ENCODE results near the gene PBXIP1. TPM values are rescaled to one million over a fixed set of nuclear protein-coding genes. Genes with fewer than 3 reads are reported as not detected.
A peak's percentile ranks its signal among the peaks of the same experiment; 100 is the strongest.

PBXIP1 gene
- total RNA-seq, 1 experiment from 2014 or later, result 26.5 TPM

- POLR2A ChIA-PET, result interaction anchor here (0.5 to 13.0 kb wide), 6 partner anchors 8 to 74 kb away, joined by 3 to 176 read pairs (median 4); partner anchors contain the start of genes CKS1B, EFNA3, EFNA4 and SHC1
- ATAC-seq (no peak), DNase-seq (ENCODE audit: low spot score) (no peak)
- Mint-ChIP-seq H3K4me1 (peaks cover 39% of the 10 kb centered on the region), H3K36me3 (no peaks in the 10 kb centered on the region), H3K9me3 (no peaks in the 10 kb centered on the region), H3K4me3 (peak overlapping the region; percentile 92), H3K27me3 (ENCODE audit: low read depth) (no peaks in the 10 kb centered on the region), H3K27ac (peak overlapping the region; percentile 94)
- no peak for TF ChIP-seq ATF3 (CRISPR knock-in tag; conservative IDR thresholded peaks at IDR 0.05)
- TF ChIP-seq ZNF281 (CRISPR knock-in tag; IDR thresholded peaks at IDR 0.05), result 0 out of 2 replicates have a peak, but pooled peaks have one; percentile 22
- TF ChIP-seq GABPB1 (CRISPR knock-in tag; IDR thresholded peaks at IDR 0.05), result peak; percentile 84
- TF ChIP-seq NFE2L1 (CRISPR knock-in tag; IDR thresholded peaks at IDR 0.05), result peak; percentile 68
- TF ChIP-seq ZNF416 (CRISPR knock-in tag; IDR thresholded peaks at IDR 0.05), result no peak
- no peak for TF ChIP-seq MXD4 (CRISPR knock-in tag; IDR thresholded peaks at IDR 0.05; ENCODE audit: borderline replicate concordance)
- CTCF ChIA-PET, result interaction anchor here (0.7 to 2.1 kb wide), 11 partner anchors 8 to 163 kb away, joined by 3 to 30 read pairs (median 4); partner anchors contain the start of genes ADAM15, LENEP and SHC1
Observed at GRCh38 chr1:155004352-155005075, 48.6 kb upstream of the PBXIP1 start.

GRCh38 chr1:155003766-155004351 lies 48.0 kb upstream of the PBXIP1 start:
- Mint-ChIP-seq H3K4me3 (peak overlapping the region; percentile 92), H3K27ac (peak overlapping the region; percentile 94), H3K9me3 (no peaks in the 10 kb centered on the region), H3K4me1 (peaks cover 39% of the 10 kb centered on the region), H3K27me3 (ENCODE audit: low read depth) (no peaks in the 10 kb centered on the region), H3K36me3 (no peaks in the 10 kb centered on the region)
- ChIA-PET CTCF (interaction anchor here (0.7 to 2.1 kb wide), 12 partner anchors 8 to 164 kb away, joined by 3 to 30 read pairs (median 4); partner anchors contain the start of genes ADAM15, LENEP and SHC1), POLR2A (interaction anchor here (1.0 to 13.0 kb wide), 5 partner anchors 9 to 75 kb away, joined by 3 to 176 read pairs (median 5); partner anchors contain the start of genes CKS1B, EFNA3, EFNA4 and SHC1)
- peak; percentile 70 for DNase-seq (ENCODE audit: low spot score)
- TF ChIP-seq ETV6 (CRISPR knock-in tag; IDR thresholded peaks at IDR 0.05) (no peak), USF2 (CRISPR knock-in tag; IDR thresholded peaks at IDR 0.05) (0 out of 2 replicates have a peak, but pooled peaks have one; percentile 34)
- no peak for ATAC-seq

- ATAC-seq (no peak), DNase-seq (ENCODE audit: low spot score) (peak; percentile 41)
- H3K27ac Mint-ChIP-seq, result peak overlapping the region; percentile 78
- ChIA-PET CTCF (interaction anchor here (1.0 to 2.1 kb wide), 8 partner anchors 9 to 164 kb away, joined by 3 to 30 read pairs (median 4); partner anchors contain the start of gene SHC1), POLR2A (interaction anchor here (1.0 to 13.0 kb wide), 3 partner anchors 9 to 32 kb away, joined by 5 to 176 read pairs (median 28); partner anchors contain the start of genes CKS1B and SHC1)
- H3K9me3 Mint-ChIP-seq, result no peaks in the 10 kb centered on the region
- TF ChIP-seq GRHL2 (CRISPR knock-in tag; IDR thresholded peaks at IDR 0.05; ENCODE audit: insufficient replicate concordance, severe bottlenecking) (no peak), FOXK1 (CRISPR knock-in tag; IDR thresholded peaks at IDR 0.05) (no peak), ESRRA (CRISPR knock-in tag; IDR thresholded peaks at IDR 0.05; ENCODE audit: borderline replicate concordance) (no peak), ARID4B (CRISPR knock-in tag; IDR thresholded peaks at IDR 0.05; ENCODE audit: borderline replicate concordance) (0 out of 2 replicates have a peak, but pooled peaks have one; percentile 25)
- no peaks in the 10 kb centered on the region for H3K36me3 Mint-ChIP-seq
- H3K4me1 Mint-ChIP-seq, result peaks cover 38% of the 10 kb centered on the region
- H3K4me3 Mint-ChIP-seq, result peak overlapping the region; percentile 92
- H3K27me3 Mint-ChIP-seq (ENCODE audit: low read depth), result no peaks in the 10 kb centered on the region; the same call in 1 of the 2 replicates
Observed at GRCh38 chr1:155003227-155003765, 47.4 kb upstream of the PBXIP1 start.

All from WTC11 (cell line).